HuH-7 (cell line): ENCODE data around the gene LIN37.
"Not testable (repeated sequence)": the region's sequence is repeated elsewhere in the genome, so short reads cannot be mapped to it uniquely, and the experiment has no call there.

ENCODE experiments used
- DNase-seq: peaks from one replicate; pipeline ENCODE4 v3.0.0; 2011; ENCODE audit warnings: low spot score

LIN37 gene

GRCh38 chr19:35719402-35720162, 28.8 kb upstream of the LIN37 start:
- DNase-seq, result no peak

- DNase-seq, result no peak
Observed at GRCh38 chr19:35720163-35720524, 28.2 kb upstream of the LIN37 start.

DNA sequence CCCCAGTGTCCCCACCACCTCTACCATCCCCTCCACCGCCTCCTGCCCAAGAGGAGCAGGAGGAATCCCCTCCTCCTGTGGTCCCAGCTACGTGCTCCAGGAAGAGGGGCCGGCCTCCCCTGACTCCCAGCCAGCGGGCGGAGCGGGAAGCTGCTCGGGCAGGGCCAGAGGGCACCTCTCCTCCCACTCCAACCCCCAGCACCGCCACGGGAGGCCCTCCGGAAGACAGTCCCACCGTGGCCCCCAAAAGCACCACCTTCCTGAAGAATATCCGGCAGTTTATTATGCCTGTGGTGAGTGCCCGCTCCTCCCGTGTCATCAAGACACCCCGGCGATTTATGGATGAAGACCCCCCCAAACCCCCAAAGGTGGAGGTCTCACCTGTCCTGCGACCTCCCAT, 27.7 kb upstream of the LIN37 start:
- DNase-seq, result no peak

GRCh38 chr19:35721374-35721773, 27.0 kb upstream of the LIN37 start:
- DNase-seq, result no peak

DNA sequence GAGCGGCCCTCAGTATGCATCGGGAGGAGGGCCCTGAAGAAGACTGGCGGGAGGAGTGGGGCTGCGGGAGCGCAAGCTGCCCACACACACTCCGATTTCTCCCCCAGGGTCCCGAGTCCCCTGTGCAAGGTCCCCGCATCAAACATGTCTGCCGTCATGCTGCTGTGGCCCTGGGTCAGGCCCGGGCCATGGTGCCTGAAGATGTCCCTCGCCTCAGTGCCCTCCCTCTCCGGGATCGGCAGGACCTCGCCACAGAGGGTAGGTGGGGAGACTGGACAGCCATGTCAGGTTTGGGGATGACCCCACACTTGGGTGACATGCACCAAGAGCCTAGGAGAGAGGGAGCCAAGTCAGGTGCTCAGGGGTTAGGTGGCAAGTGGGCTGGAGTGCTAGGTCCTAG, 25.9 kb upstream of the LIN37 start:
- DNase-seq, result no peak

DNA sequence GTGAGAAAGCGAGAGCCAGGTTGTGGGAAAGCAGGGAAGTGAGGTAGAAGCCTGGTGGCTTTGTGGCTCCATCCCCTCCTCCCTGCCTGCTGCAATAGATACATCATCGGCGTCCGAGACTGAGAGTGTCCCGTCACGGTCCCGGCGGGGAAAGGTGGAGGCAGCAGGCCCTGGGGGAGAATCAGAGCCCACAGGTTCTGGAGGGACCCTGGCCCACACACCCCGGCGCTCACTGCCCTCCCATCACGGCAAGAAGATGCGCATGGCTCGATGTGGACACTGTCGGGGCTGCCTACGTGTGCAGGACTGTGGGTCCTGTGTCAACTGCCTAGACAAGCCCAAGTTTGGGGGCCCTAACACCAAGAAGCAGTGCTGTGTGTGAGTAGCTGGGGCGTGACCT, 25.5 kb upstream of the LIN37 start:
- no peak for DNase-seq

DNA sequence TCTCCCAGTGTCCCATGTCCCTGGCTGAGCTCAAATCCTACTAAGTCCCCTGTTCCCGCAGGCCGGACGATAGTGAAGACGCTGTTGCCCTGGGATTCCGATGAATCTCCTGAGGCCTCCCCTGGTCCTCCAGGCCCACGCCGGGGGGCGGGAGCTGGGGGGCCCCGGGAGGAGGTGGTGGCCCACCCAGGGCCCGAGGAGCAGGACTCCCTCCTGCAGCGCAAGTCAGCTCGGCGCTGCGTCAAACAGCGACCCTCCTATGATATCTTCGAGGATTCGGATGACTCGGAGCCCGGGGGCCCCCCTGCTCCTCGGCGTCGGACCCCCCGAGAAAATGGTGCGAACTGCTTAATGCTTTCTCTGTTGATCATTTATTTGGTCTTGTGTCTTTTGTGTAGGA, 24.7 kb upstream of the LIN37 start:
- DNase-seq, result no peak

GRCh38 chr19:35724132-35724531, 24.2 kb upstream of the LIN37 start:
- DNase-seq, result not testable (repeated sequence)

DNA sequence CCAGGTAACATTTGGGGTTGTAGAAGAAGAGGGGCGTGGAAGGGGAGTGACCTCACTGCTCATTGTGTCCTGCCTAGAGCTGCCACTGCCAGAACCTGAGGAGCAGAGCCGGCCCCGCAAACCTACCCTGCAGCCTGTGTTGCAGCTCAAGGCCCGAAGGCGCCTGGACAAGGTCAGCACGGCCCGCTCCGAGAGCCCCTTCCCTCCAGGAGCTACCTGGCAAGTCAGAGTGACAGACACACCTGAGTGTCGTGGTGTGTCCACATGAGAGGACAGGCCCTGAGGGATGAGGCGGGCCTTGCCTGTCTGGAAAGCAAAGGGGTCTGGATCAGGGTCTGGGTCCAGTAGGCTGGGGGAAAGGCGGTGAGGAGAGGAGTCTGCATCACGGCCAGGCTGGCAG, 23.8 kb upstream of the LIN37 start:
- DNase-seq, result no peak

- no peak for DNase-seq
Observed at GRCh38 chr19:35725216-35725861, 23.0 kb upstream of the LIN37 start.

- DNase-seq, result no peak
Observed at GRCh38 chr19:35727053-35727955, 21.1 kb upstream of the LIN37 start.

- no peak for DNase-seq
Observed at GRCh38 chr19:35727956-35728706, 20.2 kb upstream of the LIN37 start.

DNA sequence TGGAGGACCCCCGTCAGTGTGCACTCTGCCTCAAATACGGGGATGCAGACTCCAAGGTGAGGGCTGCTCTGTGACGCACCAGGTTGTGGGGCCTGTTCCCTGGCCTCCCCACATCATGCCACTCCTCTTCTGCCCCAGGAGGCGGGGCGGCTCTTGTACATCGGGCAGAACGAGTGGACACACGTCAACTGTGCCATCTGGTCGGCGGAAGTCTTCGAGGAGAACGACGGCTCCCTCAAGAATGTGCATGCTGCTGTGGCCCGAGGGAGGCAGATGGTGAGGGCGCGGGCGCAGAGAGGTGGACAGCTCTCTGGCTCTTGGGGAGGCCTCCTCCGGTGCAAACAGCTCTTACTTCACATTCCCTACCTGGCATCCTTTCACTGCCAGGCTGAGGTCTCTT, 19.4 kb upstream of the LIN37 start:
- no peak for DNase-seq

DNA sequence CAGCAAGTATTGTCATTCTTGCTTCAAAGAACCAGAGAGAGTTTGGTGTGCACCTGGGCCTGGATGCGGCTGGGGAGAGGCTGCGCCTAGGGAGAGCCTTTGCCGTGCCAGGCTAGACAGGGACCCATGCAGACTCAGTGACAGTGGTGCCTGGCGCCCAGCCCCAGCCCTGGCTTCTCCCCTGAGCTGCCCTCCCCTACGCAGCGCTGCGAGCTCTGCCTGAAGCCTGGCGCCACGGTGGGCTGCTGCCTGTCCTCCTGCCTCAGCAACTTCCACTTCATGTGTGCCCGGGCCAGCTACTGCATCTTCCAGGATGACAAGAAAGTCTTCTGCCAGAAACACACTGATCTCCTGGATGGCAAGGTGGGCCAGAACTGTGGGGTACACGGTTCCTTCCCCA, 18.6 kb upstream of the LIN37 start:
- no peak for DNase-seq

- DNase-seq, result no peak
Observed at GRCh38 chr19:35730326-35730725, 18.1 kb upstream of the LIN37 start.

- DNase-seq, result no peak
Observed at GRCh38 chr19:35731353-35731752, 17.0 kb upstream of the LIN37 start.

DNA sequence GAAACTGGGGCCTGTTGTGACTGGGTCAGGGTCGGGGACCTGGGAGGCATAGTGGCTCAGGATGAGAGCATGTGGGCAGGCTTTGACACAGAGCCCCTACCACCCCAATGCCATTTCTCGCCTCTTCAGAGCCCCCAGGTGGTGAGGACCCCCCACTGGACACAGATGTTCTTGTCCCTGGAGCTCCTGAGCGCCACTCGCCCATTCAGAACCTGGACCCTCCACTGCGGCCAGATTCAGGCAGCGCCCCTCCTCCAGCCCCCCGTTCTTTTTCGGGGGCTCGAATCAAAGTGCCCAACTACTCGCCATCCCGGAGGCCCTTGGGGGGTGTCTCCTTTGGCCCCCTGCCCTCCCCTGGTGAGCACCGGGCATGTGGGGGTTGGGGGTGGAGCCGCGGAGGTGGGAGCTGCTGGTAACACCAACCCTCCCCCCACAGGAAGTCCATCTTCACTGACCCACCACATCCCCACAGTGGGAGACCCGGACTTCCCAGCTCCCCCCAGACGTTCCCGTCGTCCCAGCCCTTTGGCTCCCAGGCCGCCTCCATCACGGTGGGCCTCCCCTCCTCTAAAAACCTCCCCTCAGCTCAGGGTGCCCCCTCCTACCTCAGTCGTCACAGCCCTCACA, 16.5 kb upstream of the LIN37 start:
- DNase-seq, result no peak

DNA sequence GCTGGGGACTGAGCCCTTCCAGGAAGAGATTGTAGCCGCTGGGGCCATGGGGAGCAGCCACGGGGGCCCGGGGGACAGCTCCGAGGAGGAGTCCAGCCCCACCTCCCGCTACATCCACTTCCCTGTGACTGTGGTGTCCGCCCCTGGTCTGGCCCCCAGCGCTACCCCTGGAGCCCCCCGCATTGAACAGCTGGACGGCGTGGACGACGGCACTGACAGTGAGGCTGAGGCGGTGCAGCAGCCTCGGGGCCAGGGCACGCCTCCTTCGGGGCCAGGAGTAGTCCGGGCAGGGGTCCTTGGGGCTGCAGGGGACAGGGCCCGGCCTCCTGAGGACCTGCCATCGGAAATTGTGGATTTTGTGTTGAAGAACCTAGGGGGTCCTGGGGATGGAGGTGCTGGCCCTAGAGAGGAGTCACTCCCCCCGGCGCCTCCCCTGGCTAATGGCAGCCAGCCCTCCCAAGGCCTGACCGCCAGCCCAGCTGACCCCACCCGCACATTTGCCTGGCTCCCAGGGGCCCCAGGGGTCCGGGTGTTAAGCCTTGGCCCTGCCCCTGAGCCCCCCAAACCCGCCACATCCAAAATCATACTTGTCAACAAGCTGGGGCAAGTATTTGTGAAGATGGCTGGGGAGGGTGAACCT, 15.7 kb upstream of the LIN37 start:
- no peak for DNase-seq

- no peak for DNase-seq
Observed at GRCh38 chr19:35733180-35734125, 14.9 kb upstream of the LIN37 start.

- DNase-seq, result no peak
Observed at GRCh38 chr19:35734273-35734672, 14.1 kb upstream of the LIN37 start.
